Jurkat, Clone E6-1 (cell line): ENCODE data around the gene XIRP1.

Source experiments
- DNase-seq: peaks from one replicate; pipeline ENCODE4 v3.0.0-alpha.2; 2011; ENCODE audit warnings: low read depth, low spot score
- H3K4me3 ChIP-seq: 2 replicates; pipeline ENCODE4 v1.5.1; 2011; ENCODE audit warnings: mild to moderate bottlenecking, low read length, control low read depth, moderate library complexity

Gene XIRP1

GRCh38 chr3:39137435-39137936 is 54.9 kb downstream of the XIRP1 start:
- no peak for DNase-seq
- H3K4me3 ChIP-seq, result no peak overlapping the region

- no peak overlapping the region for H3K4me3 ChIP-seq
- no peak for DNase-seq
These were observed 55.6 kb downstream of the XIRP1 start for GRCh38 chr3:39136533-39137434.

GRCh38 chr3:39135170-39135805 is 57.1 kb downstream of the XIRP1 start:
- DNase-seq, result no peak
- H3K4me3 ChIP-seq, result no peak overlapping the region

- DNase-seq, result no peak
- H3K4me3 ChIP-seq, result no peak overlapping the region
These were observed 58.1 kb downstream of the XIRP1 start for GRCh38 chr3:39134305-39134704.

GRCh38 chr3:39133822-39134221 is 58.6 kb downstream of the XIRP1 start:
- DNase-seq, result no peak
- no peak overlapping the region for H3K4me3 ChIP-seq
